ENCODE measurements around the gene GPR155.

DNA sequence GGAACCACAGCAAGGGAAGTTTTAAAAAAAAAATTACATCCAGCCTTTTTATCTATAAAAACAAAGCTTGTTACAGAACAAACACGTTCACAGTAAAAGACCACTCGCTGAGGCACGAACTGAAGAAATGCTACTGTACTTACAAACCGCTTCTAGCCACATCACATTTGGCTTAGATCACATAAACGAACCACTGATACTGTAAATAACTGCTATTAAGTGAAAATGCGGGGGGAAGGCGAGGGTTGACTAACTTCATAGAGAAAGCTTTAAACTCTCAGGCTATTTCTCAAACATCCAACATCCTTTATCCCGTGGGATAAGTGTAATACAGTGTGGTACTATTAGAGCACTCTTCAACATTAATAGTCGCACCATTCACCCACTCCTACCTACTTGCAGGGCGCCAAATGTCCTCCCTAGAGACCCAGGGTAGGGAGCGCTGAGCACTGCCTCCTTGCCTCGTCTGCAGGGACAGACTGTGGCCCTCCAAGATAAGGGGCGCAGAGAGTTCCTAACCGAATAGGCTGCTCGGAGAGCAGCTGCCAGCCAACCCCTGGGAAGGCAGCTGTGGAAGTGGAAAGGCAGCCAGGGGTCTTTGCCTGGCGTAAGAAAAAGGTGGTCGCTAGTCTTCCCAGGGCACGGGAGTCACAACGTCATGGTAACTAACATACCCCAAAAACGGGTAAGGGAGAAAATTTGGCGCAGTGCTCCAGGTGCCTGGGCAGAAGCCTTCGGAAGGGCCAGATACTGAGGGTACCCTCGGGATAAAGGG lies 854 bp downstream of the GPR155 start:
- TF ChIP-seq, protein P1, sequence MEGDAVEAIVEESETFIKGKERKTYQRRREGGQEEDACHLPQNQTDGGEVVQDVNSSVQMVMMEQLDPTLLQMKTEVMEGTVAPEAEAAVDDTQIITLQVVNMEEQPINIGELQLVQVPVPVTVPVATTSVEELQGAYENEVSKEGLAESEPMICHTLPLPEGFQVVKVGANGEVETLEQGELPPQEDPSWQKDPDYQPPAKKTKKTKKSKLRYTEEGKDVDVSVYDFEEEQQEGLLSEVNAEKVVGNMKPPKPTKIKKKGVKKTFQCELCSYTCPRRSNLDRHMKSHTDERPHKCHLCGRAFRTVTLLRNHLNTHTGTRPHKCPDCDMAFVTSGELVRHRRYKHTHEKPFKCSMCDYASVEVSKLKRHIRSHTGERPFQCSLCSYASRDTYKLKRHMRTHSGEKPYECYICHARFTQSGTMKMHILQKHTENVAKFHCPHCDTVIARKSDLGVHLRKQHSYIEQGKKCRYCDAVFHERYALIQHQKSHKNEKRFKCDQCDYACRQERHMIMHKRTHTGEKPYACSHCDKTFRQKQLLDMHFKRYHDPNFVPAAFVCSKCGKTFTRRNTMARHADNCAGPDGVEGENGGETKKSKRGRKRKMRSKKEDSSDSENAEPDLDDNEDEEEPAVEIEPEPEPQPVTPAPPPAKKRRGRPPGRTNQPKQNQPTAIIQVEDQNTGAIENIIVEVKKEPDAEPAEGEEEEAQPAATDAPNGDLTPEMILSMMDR (conservative IDR thresholded peaks at IDR 0.05; ENCODE audit: low read depth in 2 of 2) = no peak
- TF ChIP-seq JUNB (IDR thresholded peaks at IDR 0.05; ENCODE audit: unreplicated experiment) (no peak), EZH2phosphoT487 (IDR thresholded peaks at IDR 0.05; ENCODE audit: unreplicated experiment) (no peak), POLR2AphosphoS5 (IDR thresholded peaks at IDR 0.05; ENCODE audit: low read depth) (no peak), EZH2 (IDR thresholded peaks at IDR 0.05; ENCODE audit: low read depth, unreplicated experiment) (no peak), ZNF462 (CRISPR knock-in tag; IDR thresholded peaks at IDR 0.05) (no peak), STAT1 (IDR thresholded peaks at IDR 0.05; ENCODE audit: unreplicated experiment) (no peak), CREB1 (CRISPR knock-in tag; IDR thresholded peaks at IDR 0.05; ENCODE audit: low read depth) (no peak), ZNF331 (CRISPR knock-in tag; IDR thresholded peaks at IDR 0.05; ENCODE audit: low read depth) (no peak), NANOG (IDR thresholded peaks at IDR 0.05; ENCODE audit: borderline replicate concordance) (no peak), ZNF114 (CRISPR knock-in tag; IDR thresholded peaks at IDR 0.05) (no peak)
- TF ChIP-seq, protein P2, sequence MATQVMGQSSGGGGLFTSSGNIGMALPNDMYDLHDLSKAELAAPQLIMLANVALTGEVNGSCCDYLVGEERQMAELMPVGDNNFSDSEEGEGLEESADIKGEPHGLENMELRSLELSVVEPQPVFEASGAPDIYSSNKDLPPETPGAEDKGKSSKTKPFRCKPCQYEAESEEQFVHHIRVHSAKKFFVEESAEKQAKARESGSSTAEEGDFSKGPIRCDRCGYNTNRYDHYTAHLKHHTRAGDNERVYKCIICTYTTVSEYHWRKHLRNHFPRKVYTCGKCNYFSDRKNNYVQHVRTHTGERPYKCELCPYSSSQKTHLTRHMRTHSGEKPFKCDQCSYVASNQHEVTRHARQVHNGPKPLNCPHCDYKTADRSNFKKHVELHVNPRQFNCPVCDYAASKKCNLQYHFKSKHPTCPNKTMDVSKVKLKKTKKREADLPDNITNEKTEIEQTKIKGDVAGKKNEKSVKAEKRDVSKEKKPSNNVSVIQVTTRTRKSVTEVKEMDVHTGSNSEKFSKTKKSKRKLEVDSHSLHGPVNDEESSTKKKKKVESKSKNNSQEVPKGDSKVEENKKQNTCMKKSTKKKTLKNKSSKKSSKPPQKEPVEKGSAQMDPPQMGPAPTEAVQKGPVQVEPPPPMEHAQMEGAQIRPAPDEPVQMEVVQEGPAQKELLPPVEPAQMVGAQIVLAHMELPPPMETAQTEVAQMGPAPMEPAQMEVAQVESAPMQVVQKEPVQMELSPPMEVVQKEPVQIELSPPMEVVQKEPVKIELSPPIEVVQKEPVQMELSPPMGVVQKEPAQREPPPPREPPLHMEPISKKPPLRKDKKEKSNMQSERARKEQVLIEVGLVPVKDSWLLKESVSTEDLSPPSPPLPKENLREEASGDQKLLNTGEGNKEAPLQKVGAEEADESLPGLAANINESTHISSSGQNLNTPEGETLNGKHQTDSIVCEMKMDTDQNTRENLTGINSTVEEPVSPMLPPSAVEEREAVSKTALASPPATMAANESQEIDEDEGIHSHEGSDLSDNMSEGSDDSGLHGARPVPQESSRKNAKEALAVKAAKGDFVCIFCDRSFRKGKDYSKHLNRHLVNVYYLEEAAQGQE (IDR thresholded peaks at IDR 0.05; ENCODE audit: unreplicated experiment) = no peak
- TF ChIP-seq, protein P3, sequence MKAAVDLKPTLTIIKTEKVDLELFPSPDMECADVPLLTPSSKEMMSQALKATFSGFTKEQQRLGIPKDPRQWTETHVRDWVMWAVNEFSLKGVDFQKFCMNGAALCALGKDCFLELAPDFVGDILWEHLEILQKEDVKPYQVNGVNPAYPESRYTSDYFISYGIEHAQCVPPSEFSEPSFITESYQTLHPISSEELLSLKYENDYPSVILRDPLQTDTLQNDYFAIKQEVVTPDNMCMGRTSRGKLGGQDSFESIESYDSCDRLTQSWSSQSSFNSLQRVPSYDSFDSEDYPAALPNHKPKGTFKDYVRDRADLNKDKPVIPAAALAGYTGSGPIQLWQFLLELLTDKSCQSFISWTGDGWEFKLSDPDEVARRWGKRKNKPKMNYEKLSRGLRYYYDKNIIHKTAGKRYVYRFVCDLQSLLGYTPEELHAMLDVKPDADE (IDR thresholded peaks at IDR 0.05) = no peak
